ENCODE results near the gene SHPK.
A peak's percentile ranks its signal among the peaks of the same experiment; 100 is the strongest.

The SHPK gene

DNA sequence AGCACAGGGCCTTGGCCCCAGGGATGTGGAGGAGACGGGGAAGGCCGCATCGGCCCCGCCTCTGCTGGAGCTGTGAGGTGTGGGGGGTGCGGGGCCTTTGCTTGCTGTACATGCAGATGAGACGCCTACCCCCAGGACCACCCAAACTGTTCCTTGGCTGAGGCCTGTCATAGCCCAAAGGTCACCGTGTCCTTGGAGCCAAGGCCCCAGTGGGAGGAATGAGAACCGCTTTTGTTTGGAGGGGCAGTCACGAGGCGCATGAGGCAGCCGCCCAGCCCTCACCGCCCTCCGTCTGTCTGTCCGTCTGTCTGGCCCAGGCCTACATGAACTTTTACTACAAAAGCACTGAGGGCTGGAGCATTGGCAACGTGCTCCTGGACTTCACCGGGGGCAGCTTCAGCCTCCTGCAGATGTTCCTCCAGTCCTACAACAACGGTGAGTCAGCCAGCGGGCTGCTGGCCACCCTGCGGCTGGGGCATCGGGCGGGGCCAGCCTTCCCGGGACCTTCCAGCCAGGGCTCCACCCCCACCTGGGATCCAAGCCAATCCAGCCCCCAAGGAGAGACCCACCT is 23.6 kb upstream of the SHPK start:
- no peak for DNase-seq (ENCODE audit: low spot score)

DNA sequence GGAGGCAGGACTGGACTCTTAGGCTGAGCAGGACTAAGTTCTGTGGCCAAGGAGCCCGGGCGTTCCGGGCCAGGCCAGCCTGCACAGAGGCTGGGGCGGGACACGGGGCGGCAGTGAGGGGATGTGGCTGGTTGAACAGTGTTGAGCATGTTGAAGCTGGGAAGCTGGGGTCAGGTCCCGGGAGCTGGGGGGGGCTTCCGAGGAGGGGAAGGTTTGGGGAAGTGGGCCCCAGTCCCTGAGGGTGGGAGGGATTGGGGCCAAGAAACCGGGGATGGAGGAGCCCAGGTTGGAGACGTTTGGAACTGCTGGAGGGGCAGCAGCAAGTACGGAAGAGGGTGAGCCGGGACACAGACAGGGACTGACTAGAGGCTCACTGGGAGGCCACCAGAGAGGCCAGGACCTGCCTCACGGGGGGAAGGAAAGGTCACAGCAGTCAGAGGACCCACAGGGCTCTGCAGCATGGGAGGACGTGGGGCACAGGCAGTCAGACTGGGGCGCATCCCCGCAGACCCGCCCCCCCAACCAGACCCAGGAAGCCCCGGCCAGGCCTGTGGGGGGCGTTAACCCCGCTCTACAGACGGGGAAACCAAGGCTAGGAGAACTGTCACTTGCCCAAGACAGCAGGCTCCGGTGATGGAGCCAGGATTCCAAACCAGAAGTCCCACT is 22.9 kb upstream of the SHPK start:
- no peak for DNase-seq (ENCODE audit: low spot score)

DNA sequence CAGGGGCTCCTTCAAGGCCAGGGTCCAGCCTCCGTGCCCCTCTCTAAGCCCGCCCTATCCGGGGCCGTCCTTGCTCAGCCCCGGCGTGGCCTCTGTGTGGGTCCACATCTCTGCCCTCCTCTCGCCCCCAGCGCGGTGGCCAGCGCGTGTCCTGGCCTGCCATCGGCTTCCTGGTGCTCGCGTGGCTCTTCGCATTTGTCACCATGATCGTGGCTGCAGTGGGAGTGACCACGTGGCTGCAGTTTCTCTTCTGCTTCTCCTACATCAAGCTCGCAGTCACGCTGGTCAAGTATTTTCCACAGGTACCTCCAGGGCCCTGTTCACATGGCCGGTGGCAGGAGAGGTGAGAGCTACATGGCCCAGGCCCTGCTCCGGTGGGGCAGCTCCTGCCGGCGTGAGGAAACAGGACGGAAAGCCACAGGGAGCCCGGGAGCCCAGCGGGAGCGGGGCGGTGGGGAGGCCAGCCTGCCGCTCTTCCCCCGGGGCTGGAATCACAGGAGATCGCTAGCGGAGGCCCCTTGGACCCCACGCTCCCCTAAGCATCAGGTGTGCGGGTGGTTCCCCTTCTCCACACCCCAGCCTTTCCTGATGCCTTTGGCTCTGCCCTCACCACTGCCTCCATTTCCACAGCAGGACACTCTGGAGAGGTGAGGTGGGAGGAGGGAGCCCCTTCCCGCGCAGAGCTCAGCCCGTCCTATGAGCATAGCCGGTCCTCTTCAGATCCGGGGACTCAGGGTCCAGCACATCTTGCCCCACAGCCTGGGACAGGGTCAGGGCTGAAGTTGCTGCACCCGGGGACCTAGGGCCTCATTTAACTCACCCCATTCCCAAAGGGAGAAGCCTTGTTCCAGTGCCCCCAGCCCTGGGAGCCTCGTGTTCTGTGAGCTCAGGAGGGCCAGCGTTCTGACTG is 22.1 kb upstream of the SHPK start:
- DNase-seq (ENCODE audit: low spot score) = no peak

DNA sequence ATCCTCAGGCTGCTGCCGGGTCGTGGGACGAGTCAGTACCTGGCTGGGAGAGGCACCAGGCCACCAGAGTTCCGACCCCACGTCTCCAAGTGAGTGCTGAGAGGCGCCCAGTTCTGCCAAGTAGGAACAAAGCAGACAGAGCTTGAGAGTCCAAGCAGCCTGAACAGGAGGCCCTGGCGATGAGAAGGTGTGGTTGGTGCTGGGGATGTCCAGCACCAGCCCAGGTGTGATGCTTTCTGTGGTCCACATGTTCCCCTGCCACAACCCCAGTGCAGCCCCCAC is 21.5 kb upstream of the SHPK start:
- DNase-seq (ENCODE audit: low spot score) = no peak

DNA sequence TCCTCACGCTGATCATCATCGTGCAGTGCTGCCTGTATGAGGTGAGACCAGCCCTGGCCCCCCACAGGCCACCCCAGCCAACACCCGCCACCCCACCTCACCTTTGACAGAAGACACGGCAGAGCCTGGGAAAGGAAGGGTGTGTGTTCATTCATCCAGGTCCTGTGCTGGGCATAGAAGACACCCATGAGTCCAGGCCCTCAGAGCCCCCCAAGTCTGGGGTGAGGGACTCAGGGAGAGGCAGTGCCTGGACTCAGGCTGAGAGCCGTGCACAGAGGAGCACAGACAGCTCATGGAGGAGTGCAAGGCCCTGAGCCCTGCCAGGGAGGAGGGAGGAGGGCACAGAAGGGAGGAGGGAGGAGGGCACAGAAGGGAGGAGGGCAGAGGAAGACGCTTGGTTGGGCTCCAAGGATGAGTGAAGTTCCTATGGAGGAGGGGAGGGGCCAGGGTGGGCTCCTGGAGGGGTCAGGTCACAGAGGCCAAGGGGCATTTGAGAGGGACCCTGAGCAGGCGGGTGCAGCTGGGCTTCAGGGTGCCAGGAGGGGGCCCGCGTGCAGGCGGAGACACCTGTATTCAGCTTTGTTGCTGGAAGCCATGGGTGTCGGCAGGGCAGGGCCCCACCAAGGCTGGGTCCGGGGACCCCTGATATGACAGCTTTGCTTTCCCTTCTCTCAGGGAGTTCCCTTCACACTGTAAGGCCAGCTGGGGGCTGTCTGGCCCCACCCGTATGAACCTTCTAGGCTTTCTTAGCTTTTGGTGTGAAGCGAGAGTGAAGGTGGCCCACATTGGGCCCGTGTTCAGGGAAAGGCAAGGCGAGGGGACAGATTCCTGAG is 20.9 kb upstream of the SHPK start:
- DNase-seq (ENCODE audit: low spot score) = no peak

DNA sequence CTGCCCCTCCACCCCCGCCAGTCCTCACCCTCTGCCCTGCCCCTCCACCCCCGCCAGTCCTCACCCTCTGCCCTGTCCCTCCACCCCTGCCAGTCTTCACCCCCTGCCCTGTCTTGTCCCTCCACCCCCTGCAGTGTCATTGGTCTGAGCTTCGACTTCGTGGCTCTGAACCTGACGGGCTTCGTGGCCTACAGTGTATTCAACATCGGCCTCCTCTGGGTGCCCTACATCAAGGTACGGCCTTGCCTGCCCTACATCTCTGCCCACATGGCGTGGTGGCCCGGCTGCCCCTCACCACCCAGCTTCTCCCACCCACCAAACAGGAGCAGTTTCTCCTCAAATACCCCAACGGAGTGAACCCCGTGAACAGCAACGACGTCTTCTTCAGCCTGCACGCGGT is 20.3 kb upstream of the SHPK start:
- no peak for DNase-seq (ENCODE audit: low spot score)

DNA sequence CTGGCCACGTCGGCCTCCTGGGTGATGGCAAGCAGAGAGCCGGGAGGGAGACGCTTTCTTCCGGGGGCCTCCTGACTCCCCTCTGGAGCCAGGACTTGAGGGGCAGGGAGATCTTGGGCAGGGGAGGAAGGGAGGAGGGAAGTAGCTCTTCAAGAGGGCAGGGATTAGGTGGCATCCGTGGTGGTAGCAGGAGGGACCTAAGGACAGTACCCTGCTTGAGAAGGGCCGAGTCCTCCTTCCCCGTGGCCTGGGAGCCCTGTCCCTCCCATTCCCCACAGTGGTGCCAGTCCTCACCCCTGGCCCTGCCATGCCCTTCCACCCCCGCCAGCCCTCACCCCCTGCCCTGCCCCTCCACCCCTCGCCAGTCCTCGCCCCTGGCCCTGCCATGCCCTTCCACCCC is 19.7 kb upstream of the SHPK start:
- DNase-seq (ENCODE audit: low spot score) = no peak

DNA sequence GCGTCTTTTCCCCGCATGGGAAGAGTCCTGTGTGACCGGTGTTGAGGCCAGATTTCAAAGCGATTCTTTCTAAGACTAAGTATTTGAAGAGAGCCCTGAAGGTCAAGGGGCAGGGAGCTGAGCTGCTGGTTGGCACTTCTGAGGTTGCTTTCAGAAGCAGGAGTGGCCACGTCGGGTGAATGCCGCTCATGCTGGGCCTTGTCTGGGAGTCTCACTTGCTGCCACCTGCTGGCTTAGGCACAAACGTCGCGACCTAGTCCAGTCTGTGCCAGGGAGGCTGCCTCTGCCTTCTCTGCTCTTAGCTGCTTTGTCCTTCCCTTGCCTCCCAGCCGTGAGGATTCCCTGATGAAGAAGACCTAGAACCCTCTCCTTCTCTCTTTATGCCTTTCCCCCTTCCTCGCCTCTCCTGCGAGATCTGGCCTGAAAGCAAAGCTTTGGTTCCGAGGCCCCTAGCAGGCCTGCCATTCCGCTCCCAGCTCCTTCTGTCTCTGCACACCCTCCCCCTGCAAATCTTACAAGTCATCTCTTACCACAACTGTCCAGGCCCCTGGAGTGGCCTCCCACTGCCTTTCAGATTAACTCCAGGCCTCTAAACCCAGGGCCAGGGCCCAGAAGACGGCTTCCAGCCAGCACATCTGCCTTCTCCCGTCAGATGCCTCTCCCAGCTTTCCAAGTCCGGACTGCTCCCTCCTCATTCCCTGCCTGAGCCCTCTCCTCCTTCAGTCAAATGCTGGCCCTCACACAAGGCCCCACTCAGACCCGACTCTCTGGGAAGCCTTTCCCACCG is 11.9 kb upstream of the SHPK start:
- DNase-seq (ENCODE audit: low spot score) = peak; percentile 56

DNA sequence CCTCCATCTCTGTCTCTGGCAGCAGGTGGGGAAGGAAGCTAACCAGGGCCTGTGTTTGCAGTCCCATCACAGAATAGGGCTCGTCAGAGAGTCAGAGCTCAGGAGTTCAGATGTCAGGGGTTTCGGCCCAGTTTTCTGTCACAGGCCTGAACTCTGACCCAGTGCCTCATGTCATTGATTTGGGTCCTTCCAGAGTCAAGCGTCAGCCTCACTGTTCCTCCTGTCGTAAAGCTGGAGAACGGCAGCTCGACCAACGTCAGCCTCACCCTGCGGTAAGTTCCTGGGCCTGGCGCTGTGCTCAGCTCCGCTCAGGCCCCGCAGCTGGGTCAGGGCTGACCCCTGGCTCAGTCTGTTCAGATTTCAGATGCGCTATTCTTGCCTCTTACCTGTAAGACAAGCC is 11.2 kb upstream of the SHPK start:
- no peak for DNase-seq (ENCODE audit: low spot score)

DNA sequence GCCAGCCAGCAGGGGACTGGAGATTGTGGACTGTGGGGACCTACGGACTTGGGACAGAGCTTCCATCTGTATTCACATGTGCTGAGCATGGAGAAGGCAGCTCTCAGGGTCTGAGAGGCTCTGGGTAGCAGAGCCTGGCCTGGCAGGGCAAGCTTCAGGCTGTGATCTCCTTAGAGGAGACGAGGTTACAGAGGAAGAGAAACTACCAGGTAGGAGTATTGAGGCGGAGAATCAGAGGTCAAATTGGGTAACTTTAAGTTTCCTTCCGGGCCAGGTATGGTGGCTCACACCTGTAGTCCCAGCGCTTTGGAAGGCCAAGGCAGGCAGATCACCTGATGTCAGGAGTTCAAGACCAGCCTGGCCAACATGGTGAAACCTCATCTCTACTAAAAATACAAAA is 9.3 kb upstream of the SHPK start:
- DNase-seq (ENCODE audit: low spot score) = no peak

DNA sequence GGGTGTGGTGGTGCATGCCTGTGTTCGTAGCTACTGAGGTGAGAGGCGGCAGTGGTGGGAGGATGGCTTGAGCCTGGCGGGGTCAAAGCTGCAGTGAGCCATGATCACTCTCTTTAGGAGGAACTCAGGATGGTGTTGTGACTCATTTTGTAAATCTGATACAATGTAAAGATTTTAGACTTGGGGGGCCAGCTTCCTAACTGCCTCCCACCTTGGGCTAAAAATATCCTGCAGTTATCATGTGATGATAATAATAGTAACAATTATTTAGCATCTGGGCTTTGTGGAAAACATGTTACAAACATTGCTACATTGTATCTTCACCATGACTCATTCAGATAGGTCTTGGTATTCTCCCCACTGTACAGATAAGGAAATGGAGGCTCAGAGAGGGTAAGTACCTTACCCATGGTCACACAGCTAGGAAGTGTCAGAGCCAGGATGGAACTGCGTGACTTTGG is 7.9 kb upstream of the SHPK start:
- no peak for DNase-seq (ENCODE audit: low spot score)

DNA sequence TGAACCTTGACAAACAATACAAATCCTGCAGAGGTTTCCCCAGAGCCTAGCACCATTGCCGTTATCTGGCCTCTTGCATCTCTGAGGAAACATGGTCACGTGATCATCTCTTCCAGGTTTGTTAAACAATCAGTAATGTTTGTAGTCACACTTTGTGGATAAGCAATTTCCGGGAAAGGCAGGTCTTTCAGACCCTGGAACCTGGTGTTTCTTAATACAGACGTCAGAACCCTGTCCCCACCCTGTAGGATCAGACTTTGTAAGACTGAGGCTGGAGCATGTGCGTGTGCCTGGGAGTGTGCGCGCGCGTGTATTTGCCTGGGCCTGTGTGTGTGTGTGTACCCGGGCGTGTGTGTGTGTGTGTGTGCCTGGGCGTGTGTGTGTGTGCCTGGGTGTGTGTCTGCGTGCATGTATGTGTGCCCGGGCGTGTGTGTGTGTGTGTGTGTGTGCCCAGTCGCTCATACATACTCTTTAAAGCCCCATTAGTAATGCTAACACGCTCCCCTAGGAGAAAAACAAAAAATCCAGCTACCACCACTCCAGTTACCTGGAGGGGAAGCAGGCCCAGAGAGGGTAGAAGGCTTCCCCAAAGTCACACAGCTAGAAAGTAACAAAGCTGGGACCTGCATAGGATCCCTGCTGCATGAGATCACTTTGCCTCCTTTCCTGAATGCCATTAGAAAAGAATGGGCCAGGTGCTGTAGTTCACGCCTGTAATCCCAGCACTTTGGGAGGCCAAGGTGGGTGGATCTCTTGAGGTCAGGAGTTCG is 5.9 kb upstream of the SHPK start:
- no peak for DNase-seq (ENCODE audit: low spot score)

DNA sequence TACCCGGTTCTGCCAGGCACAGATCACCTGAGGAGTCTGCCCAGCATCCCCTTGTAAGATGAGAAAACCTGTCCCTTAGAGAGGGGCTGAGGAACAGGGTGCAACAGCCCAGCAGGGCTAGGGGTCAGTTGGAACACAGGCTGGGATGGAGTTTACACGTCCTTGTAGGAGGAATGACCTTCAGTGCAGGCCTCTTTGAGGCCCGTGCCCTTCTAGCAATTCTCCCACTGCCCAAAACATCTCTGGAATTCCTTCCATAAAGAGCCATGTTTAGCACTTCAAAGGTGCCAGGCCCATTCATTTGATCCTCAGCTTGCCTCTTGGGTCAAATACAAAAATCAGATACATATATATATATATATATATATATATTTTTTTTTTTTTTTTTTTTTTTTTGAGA is 5.0 kb upstream of the SHPK start:
- no peak for DNase-seq (ENCODE audit: low spot score)

DNA sequence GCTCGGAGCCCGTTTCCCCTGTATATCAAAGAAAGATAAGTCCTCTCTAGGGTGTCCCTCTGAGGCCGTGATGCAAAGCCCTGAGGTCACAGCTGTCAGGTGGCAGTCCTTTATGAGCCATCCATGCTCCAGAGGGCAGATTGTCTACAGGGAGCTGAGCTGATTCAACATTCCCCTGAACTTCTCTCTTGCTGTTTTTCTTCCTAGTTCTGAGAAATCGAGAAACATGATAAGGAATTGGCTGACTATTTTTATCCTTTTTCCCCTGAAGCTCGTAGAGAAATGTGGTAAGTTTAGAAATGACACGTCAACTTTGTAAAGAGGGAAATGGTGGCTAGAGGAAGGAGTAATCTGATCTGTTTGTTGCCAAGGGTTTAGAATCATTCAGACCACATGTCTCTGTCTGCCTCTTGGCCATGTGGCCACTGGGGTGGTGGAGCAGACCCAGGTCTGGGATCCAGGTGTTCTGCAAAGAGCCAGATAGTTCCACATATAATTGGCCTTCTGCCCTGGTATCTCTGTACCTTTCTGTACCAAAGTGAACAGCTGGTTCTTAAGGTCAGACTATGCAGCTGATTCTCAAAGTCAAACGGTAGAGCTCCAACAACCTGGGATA is 4.0 kb upstream of the SHPK start:
- no peak for DNase-seq (ENCODE audit: low spot score)

DNA sequence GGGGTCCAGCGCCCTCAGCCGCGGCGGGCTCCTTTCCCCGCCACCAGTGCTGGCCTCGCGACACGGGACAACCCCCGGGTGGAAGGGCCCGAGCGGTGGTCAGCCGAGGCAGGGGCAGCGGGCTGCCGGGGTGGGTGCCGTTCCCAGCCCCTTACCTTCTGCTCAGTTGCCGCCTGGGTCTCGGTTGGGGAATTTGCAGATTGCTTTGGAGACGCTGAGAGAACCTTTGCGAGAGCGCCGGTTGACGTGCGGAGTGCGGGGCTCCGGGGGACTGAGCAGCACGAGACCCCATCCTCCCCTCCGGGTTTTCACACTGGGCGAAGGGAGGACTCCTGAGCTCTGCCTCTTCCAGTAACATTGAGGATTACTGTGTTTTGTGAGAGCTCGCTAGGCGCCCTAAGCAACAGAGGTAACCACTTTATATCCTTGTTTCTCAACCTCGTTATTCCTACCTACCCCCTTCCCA is 891 bp upstream of the SHPK start:
- no peak for DNase-seq (ENCODE audit: low spot score)

DNA sequence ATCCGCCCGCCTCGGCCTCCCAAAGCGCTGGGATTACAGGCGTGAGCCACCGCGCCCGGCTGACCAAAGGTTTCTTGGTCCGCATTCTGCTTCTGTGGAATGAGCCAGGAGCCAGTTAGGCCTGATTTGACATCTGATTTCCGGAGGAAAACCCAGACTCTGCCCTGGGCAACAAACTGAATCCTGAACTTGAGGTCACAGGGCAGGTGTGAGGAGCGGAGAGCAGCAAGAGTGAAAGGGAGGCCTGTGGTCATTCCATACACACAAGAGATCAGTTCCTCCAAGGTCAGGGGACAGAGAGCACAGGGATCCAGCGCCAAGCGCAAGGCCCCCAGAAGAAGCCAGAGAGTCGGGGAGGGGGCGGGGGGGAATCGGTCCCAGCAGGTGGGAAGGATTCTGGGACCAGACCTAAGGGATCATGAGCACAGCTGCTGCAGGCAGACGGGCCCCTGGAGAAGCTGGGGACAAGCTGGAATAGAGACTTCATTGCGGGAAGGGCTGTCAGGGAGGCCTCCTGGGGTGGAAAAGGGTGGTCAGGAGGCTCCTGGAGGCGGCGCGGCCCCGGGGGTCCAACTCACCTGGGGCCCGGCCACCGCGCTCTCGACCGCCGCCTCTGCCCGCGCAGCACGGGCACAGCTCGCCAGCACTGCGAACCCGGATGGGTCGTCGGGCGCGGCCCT is 436 bp downstream of the SHPK start:
- DNase-seq (ENCODE audit: low spot score) = no peak

DNA sequence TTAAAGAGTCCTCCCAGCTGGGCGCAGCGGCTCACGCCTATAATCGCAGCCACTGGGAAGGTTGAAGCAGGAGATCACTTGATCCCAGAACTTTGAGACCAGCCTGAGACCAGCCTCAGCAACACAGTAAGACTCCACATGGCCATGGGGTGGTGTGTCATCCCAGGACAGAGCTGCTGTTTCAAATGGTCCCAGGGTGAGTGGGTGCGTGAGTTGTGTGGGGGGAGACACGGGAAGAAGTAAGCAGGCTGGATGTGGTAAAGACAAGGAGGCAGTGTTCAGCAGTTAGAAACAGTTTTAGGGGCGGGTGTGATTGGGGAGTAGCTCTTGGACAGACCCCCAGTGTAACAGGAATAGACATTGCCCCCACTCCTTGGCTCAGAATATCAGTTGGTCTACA is 3.8 kb downstream of the SHPK start:
- DNase-seq (ENCODE audit: low spot score) = no peak

DNA sequence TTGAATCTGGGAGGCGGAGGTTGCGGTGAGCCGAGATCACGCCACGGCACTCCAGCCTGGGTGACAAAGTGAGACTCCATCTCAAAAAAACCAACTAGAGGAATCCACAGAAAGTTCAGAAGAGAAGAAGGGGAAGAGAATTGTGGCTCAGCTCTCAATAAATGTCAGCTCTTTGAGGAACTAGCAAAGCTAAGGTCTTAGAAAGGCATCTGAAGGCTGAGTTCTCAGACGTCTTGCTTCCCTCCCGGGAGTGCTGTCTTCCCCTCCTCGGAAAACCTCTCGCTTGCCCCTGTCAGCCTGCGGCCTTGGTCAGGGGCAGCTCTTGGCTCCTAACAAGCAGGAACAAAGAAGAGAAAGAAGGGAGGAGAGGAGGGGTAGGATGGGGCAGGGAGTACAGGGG is 5.3 kb downstream of the SHPK start:
- no peak for DNase-seq (ENCODE audit: low spot score)

DNA sequence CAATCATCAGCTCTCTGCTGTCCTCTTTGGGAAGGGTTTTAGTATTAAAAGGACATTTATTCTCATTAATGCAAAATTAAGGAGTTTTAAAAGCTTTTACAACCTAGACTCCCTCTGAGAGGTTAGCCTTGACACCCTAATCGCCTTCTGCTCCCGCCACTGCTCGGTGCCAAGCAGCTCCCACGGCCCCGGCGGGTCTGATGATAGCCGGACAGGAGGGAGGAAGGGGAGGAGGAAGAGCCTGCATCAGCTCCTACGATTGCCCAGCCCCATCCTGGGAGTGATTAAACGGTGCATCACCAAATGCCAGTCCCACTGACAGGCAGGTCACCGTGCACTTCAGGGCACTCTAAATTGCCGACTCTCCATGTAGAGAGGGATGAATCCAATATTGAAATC is 8.3 kb downstream of the SHPK start:
- DNase-seq (ENCODE audit: low spot score) = no peak
